Neural cell (in vitro differentiated cells): ENCODE measurements around the gene COL1A1. TPM values are rescaled to one million over a fixed set of nuclear protein-coding genes. Genes with fewer than 3 reads are reported as not detected.

Experiments used
- H2AFZ ChIP-seq: fragments of 200-600, 300-800 bp; sonication (generic), shearing (Covaris generic); 2 replicates; pipeline ENCODE4 v1.6.0; 2014; ENCODE audit warnings: low read depth, mild to moderate bottlenecking, antibody characterized with exemption, low read length, moderate library complexity
- H3F3A ChIP-seq: fragments of 200-600 bp; shearing (Covaris generic); 2 replicates; pipeline ENCODE4 v1.6.1; 2016; ENCODE audit warnings: mild to moderate bottlenecking, moderate library complexity, mixed read lengths, antibody characterized with exemption, low read length; ENCODE audit not compliant: insufficient read depth, poor library complexity, severe bottlenecking
- H3K27ac ChIP-seq: fragments of 200-600, 300-800 bp; sonication (generic), shearing (Covaris generic); 2 replicates; pipeline ENCODE4 v1.5.1; 2014; ENCODE audit warnings: mild to moderate bottlenecking, low read length, moderate library complexity
- H3K27me3 ChIP-seq: fragments of 300-800, 200-600 bp; sonication (generic), shearing (Covaris generic); 2 replicates; pipeline ENCODE4 v1.6.0; 2014; ENCODE audit warnings: mild to moderate bottlenecking, low read depth, low read length, moderate library complexity; ENCODE audit not compliant: insufficient read depth
- H3K36me3 ChIP-seq: fragments of 300-800, 200-600 bp; sonication (generic), shearing (Covaris generic); 2 replicates; pipeline ENCODE4 v1.5.1; 2014; ENCODE audit warnings: mild to moderate bottlenecking, antibody characterized with exemption, low read length, moderate library complexity; ENCODE audit not compliant: insufficient read depth
- H3K4me2 ChIP-seq: fragments of 300-800, 200-600 bp; sonication (generic), shearing (Covaris generic); 2 replicates; pipeline ENCODE4 v1.6.0; 2014; ENCODE audit warnings: mild to moderate bottlenecking, low read length
- H3K4me3 ChIP-seq: fragments of 300-800, 200-600 bp; sonication (generic), shearing (Covaris generic); 2 replicates; pipeline ENCODE4 v1.5.1; 2014; ENCODE audit warnings: mild to moderate bottlenecking, low read length, moderate library complexity
- H3K79me2 ChIP-seq: fragments of 200-600 bp; shearing (Covaris generic); replicated peaks from 2 replicates; pipeline ENCODE4 v1.6.0; 2014; ENCODE audit warnings: mild to moderate bottlenecking, low read length, moderate library complexity; ENCODE audit not compliant: insufficient read depth
- H3K9ac ChIP-seq: fragments of 300-800, 200-600 bp; sonication (generic), shearing (Covaris generic); 2 replicates; pipeline ENCODE4 v1.6.1; 2016; ENCODE audit warnings: mild to moderate bottlenecking, low read length, mixed read lengths
- H3K9me2 ChIP-seq: fragments of 200-600 bp; shearing (Covaris generic); 2 replicates; pipeline ENCODE4 v1.6.1; 2016; ENCODE audit warnings: mild to moderate bottlenecking, low read length, mixed read lengths; ENCODE audit not compliant: insufficient read depth
- H3K9me3 ChIP-seq: fragments of 200-600, 300-800 bp; sonication (generic), shearing (Covaris generic); 2 replicates; pipeline ENCODE4 v1.6.1; 2016; ENCODE audit warnings: mild to moderate bottlenecking, mixed run types, low read length, moderate library complexity, mixed read lengths
- H4K20me1 ChIP-seq: fragments of 200-600 bp; shearing (Covaris generic); 2 replicates; pipeline ENCODE4 v1.6.1; 2016; ENCODE audit warnings: mild to moderate bottlenecking, mixed run types; ENCODE audit not compliant: insufficient read depth
- CTCF ChIP-seq: fragments of 450-650 bp; IDR thresholded peaks from 2 replicates; pipeline ENCODE4 v1.5.1; 2014; ENCODE audit warnings: antibody characterized with exemption, mild to moderate bottlenecking, moderate library complexity; ENCODE audit not compliant: poor library complexity, severe bottlenecking
- EP300 ChIP-seq: fragments of 450-650 bp; conservative IDR thresholded peaks from 2 replicates; pipeline ENCODE4 v1.6.1; 2014; ENCODE audit warnings: antibody characterized with exemption, mild to moderate bottlenecking, moderate library complexity; ENCODE audit not compliant: poor library complexity, severe bottlenecking
- EZH2 ChIP-seq: fragments of 200-600, 300-800 bp; shearing (Covaris generic), sonication (generic); IDR thresholded peaks from 2 replicates; pipeline ENCODE4 v1.6.1; 2014; ENCODE audit warnings: antibody characterized with exemption, low read length, borderline replicate concordance, mild to moderate bottlenecking; ENCODE audit not compliant: insufficient read depth, poor library complexity, severe bottlenecking
- MXI1 ChIP-seq: fragments of 450-650 bp; conservative IDR thresholded peaks from 2 replicates; pipeline ENCODE4 v1.6.1; 2014; ENCODE audit warnings: antibody characterized with exemption, mild to moderate bottlenecking; ENCODE audit not compliant: poor library complexity, severe bottlenecking
- POLR2AphosphoS5 ChIP-seq: IDR thresholded peaks from 2 replicates; pipeline ENCODE4 v1.6.1; 2012
- RAD21 ChIP-seq: fragments of 450-650 bp; conservative IDR thresholded peaks from 2 replicates; pipeline ENCODE4 v1.6.1; 2014; ENCODE audit warnings: antibody characterized with exemption, mild to moderate bottlenecking, moderate library complexity
- SMC3 ChIP-seq: fragments of 450-650 bp; conservative IDR thresholded peaks from 2 replicates; pipeline ENCODE4 v1.6.1; 2014; ENCODE audit warnings: antibody characterized with exemption, mild to moderate bottlenecking, moderate library complexity; ENCODE audit not compliant: poor library complexity
- TAF1 ChIP-seq: IDR thresholded peaks from 2 replicates; pipeline ENCODE4 v1.6.1; 2012; ENCODE audit warnings: low read depth
- polyA plus RNA-seq: library from polyadenylated mRNA; depleted of rRNA; stranded (reverse); fragments of >200 nt; gene quantifications from 2 replicates; pipeline ENCODE4 v1.2.3, GENCODE V29; 2014
- TF ChIP-seq, protein P1 (sequence below): IDR thresholded peaks from 2 replicates; pipeline ENCODE4 v1.6.1; 2012; ENCODE audit warnings: borderline replicate concordance

The COL1A1 gene
- polyA plus RNA-seq, 1 donor from 2014 or later, result 0.14 TPM

- Histone ChIP-seq H3K9me3 (no peaks in the 10 kb centered on the region), H3K9me2 (no peaks in the 10 kb centered on the region), H3K27me3 (no peaks in the 10 kb centered on the region), H3F3A (no peaks in the 10 kb centered on the region), H3K4me2 (no peak overlapping the region), H3K36me3 (no peaks in the 10 kb centered on the region), H4K20me1 (no peaks in the 10 kb centered on the region), H3K79me2 (no peaks in the 10 kb centered on the region), H3K9ac (no peak overlapping the region), H2AFZ (no peak overlapping the region), H3K27ac (no peak overlapping the region), H3K4me3 (no peak overlapping the region)
- no peak for TF ChIP-seq EP300
- no peak for TF ChIP-seq TAF1
- TF ChIP-seq, protein P1, sequence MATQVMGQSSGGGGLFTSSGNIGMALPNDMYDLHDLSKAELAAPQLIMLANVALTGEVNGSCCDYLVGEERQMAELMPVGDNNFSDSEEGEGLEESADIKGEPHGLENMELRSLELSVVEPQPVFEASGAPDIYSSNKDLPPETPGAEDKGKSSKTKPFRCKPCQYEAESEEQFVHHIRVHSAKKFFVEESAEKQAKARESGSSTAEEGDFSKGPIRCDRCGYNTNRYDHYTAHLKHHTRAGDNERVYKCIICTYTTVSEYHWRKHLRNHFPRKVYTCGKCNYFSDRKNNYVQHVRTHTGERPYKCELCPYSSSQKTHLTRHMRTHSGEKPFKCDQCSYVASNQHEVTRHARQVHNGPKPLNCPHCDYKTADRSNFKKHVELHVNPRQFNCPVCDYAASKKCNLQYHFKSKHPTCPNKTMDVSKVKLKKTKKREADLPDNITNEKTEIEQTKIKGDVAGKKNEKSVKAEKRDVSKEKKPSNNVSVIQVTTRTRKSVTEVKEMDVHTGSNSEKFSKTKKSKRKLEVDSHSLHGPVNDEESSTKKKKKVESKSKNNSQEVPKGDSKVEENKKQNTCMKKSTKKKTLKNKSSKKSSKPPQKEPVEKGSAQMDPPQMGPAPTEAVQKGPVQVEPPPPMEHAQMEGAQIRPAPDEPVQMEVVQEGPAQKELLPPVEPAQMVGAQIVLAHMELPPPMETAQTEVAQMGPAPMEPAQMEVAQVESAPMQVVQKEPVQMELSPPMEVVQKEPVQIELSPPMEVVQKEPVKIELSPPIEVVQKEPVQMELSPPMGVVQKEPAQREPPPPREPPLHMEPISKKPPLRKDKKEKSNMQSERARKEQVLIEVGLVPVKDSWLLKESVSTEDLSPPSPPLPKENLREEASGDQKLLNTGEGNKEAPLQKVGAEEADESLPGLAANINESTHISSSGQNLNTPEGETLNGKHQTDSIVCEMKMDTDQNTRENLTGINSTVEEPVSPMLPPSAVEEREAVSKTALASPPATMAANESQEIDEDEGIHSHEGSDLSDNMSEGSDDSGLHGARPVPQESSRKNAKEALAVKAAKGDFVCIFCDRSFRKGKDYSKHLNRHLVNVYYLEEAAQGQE, result no peak
- TF ChIP-seq CTCF, result no peak
- TF ChIP-seq POLR2AphosphoS5, result no peak
- no peak for TF ChIP-seq SMC3
- no peak for TF ChIP-seq RAD21
- no peak for TF ChIP-seq EZH2
- no peak for TF ChIP-seq MXI1
Observed at GRCh38 chr17:50188921-50189549, 12.4 kb downstream of the COL1A1 start.

DNA sequence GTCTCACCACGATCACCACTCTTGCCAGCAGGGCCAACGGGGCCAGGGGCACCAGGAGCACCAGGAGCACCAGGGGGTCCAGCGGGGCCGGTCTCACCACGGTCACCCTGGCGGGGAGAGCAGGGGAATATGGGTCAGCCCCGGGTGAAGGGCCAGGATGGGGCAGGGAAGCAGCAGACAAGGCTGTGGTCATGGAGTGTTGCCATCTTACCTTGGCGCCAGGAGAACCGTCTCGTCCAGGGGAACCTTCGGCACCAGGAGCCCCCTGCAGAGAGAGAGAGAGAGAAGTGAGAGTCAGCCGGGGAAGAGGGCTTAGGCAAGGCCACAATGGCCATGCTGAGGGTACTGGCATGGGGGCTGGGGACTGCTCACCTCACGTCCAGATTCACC is 12.9 kb downstream of the COL1A1 start:
- H2AFZ ChIP-seq, result no peak overlapping the region
- H3K4me2 ChIP-seq, result no peak overlapping the region
- H3K9ac ChIP-seq, result no peak overlapping the region
- no peaks in the 10 kb centered on the region for H3K9me3 ChIP-seq
- TF ChIP-seq SMC3 (no peak), EZH2 (no peak), POLR2AphosphoS5 (no peak), TAF1 (no peak)
- H3K4me3 ChIP-seq, result no peak overlapping the region
- no peaks in the 10 kb centered on the region for H3K27me3 ChIP-seq
- no peaks in the 10 kb centered on the region for H3K9me2 ChIP-seq
- H3K36me3 ChIP-seq, result no peaks in the 10 kb centered on the region
- H3F3A ChIP-seq, result no peaks in the 10 kb centered on the region
- no peak overlapping the region for H3K27ac ChIP-seq
- no peaks in the 10 kb centered on the region for H3K79me2 ChIP-seq
- no peaks in the 10 kb centered on the region for H4K20me1 ChIP-seq
